HG02763 (cell line): ENCODE results near the gene MRPL36.

Experiments
- ATAC-seq: cut with Tn5 transposase; IDR thresholded peaks from one replicate; pipeline ENCODE4 v1.9.1; 2021; ENCODE audit warnings: mild to moderate bottlenecking, moderate library complexity; ENCODE audit not compliant: unreplicated experiment

The MRPL36 gene

GRCh38 chr5:1782385-1783215, 17.0 kb downstream of the MRPL36 start:
- ATAC-seq, result peak; percentile 11

GRCh38 chr5:1781726-1782384, 17.8 kb downstream of the MRPL36 start:
- ATAC-seq, result no peak

GRCh38 chr5:1781107-1781506, 18.5 kb downstream of the MRPL36 start:
- no peak for ATAC-seq

GRCh38 chr5:1780614-1780930, 19.1 kb downstream of the MRPL36 start:
- no peak for ATAC-seq

GRCh38 chr5:1779782-1780613, 19.6 kb downstream of the MRPL36 start:
- ATAC-seq, result no peak

- ATAC-seq, result no peak
Observed at GRCh38 chr5:1779021-1779680, 20.5 kb downstream of the MRPL36 start.

- ATAC-seq, result no peak
Observed at GRCh38 chr5:1778138-1779020, 21.3 kb downstream of the MRPL36 start.

- no peak for ATAC-seq
Observed at GRCh38 chr5:1777281-1778137, 22.1 kb downstream of the MRPL36 start.

GRCh38 chr5:1776831-1777230, 22.8 kb downstream of the MRPL36 start:
- no peak for ATAC-seq

- ATAC-seq, result no peak
Observed at GRCh38 chr5:1772634-1773033, 27.0 kb downstream of the MRPL36 start.

GRCh38 chr5:1771149-1772065, 28.2 kb downstream of the MRPL36 start:
- ATAC-seq, result no peak

- ATAC-seq, result no peak
Observed at GRCh38 chr5:1770443-1770802, 29.2 kb downstream of the MRPL36 start.

- no peak for ATAC-seq
Observed at GRCh38 chr5:1769752-1770442, 29.7 kb downstream of the MRPL36 start.

- no peak for ATAC-seq
Observed at GRCh38 chr5:1769017-1769640, 30.5 kb downstream of the MRPL36 start.

GRCh38 chr5:1768283-1769000, 31.2 kb downstream of the MRPL36 start:
- no peak for ATAC-seq

GRCh38 chr5:1767524-1768282, 31.9 kb downstream of the MRPL36 start:
- ATAC-seq, result no peak
